Lung (tissue), 12 donors: ENCODE results near the gene SOX11. TPM values are rescaled to one million over a fixed set of nuclear protein-coding genes. Genes with fewer than 3 reads are reported as not detected.
A peak's percentile ranks its signal among the peaks of the same experiment; 100 is the strongest.

Source experiments
- ATAC-seq: fragments of 200-7000 bp; cut with Tn5 transposase; one replicate; pipeline ENCODE4 v1.9.1; 2020; ENCODE audit warnings: moderate number of reproducible peaks; ENCODE audit not compliant: insufficient read depth, low FRiP score
- DNase-seq, 3 donors: peaks; one replicate each; pipeline ENCODE4 v3.0.0-alpha.2; 2013 to 2017
- H3K27ac ChIP-seq, 2 donors: one replicate each; pipeline ENCODE4 v1.5.1; 2013; ENCODE audit warnings: mild to moderate bottlenecking in 2 of 2, moderate library complexity in 2 of 2, control low read depth in 1 of 2, inconsistent platforms in 1 of 2, low read depth in 1 of 2, low read length in 1 of 2
- H3K27me3 ChIP-seq, 3 donors: one replicate each; pipeline ENCODE4 v1.5.1; 2013; ENCODE audit warnings: low read length in 2 of 3; ENCODE audit not compliant: control insufficient read depth in 3 of 3, insufficient read depth in 3 of 3
- H3K36me3 ChIP-seq, 4 donors: one replicate each; pipeline ENCODE4 v1.5.1; 2013; ENCODE audit warnings: low read length in 4 of 4, mild to moderate bottlenecking in 1 of 4, moderate library complexity in 1 of 4; ENCODE audit not compliant: control insufficient read depth in 4 of 4, insufficient read depth in 4 of 4
- H3K4me1 ChIP-seq, 5 donors: one replicate each; pipeline ENCODE4 v1.5.1; 2013; ENCODE audit warnings: low read length in 5 of 5, mild to moderate bottlenecking in 2 of 5, moderate library complexity in 1 of 5; ENCODE audit not compliant: control insufficient read depth in 5 of 5, insufficient read depth in 5 of 5
- H3K4me3 ChIP-seq: one replicate; pipeline ENCODE4 v1.5.1; 2013; ENCODE audit warnings: mild to moderate bottlenecking, control low read depth, moderate library complexity
- H3K9ac ChIP-seq, 2 donors: one replicate each; pipeline ENCODE4 v1.5.1; 2013; ENCODE audit warnings: low read length in 2 of 2, control low read depth in 1 of 2; ENCODE audit not compliant: insufficient read depth in 1 of 2
- H3K9me3 ChIP-seq, 4 donors: one replicate each; pipeline ENCODE4 v1.5.1; 2013; ENCODE audit warnings: low read length in 3 of 4, mild to moderate bottlenecking in 1 of 4, moderate library complexity in 1 of 4; ENCODE audit not compliant: control insufficient read depth in 4 of 4, insufficient read depth in 3 of 4
- WGBS, 2 donors: extraction: QIAGEN DNeasy Blood & Tissue Kit; methylation state at CpG; one replicate each; pipeline ENCODE4 v1.1.7; 2013; 5-methylcytosine and 5-hydroxymethylcytosine counted together
- polyA plus RNA-seq, 2 donors: library from polyadenylated mRNA; stranded (reverse); fragments of 200-250 nt; gene quantifications; one replicate each; pipeline ENCODE4 v1.2.1, GENCODE V29; 2013
- total RNA-seq, 2 donors: library from RNA; depleted of rRNA in 1 of 2; stranded (reverse); fragments of >200 nt in 1 of 2; gene quantifications; one replicate each; pipeline ENCODE4 v1.2.1, GENCODE V29; 2014 to 2021
- TF ChIP-seq, protein P1 (sequence below): IDR thresholded peaks from 2 replicates; pipeline ENCODE4 v1.5.1; 2012; ENCODE audit warnings: mild to moderate bottlenecking; ENCODE audit errors: control extremely low read depth, extremely low read depth
- donor health status: control.
- donor health status: control.
- donor health status: Bipolar disorder and iron deficiency.
- donor health status: healthy.
- donor health status: DM: yes; HTN: yes; CAD: no.

Gene SOX11
- total and polyA plus RNA-seq, 4 donors = 0.05 to 13.3 (median 0.06) TPM; not detected in 1

DNA sequence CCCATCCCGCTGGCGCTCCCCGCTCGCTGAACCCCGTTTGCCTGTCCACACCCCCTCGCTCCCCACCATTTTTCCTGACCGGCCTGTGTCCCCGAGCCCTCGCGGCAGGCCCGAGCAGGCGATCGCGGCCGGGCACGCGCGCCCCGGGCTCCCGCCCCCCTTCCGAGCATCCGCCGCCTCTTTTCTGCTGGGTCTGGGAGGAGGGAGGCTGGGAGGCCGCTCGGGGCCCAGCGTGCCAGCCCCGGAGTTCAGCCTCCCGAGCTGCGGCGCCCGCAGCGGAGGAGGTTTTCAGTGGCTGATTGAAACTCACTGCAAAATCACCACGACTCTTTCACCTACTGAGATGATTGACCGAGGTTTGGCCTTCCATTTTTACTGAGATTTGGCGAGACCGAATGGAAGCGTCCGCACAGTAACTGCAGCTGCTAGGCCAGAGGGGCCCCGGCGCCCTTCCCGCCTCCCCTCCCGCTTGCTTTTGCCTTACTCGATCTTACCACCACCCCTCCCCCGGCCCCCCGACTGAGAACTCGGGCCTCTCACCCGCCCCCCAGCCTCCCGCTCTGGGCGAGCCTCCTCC is 4.8 kb downstream of the SOX11 start:
- Histone ChIP-seq H3K9me3 (peaks cover 0 to 2% (median 0%) of the 10 kb centered on the region in 4 donors), H3K27ac (peak overlapping the region in 1 of 2 donors; percentile 77), H3K36me3 (peaks cover 0 to 2% (median 0%) of the 10 kb centered on the region in 4 donors), H3K27me3 (peaks cover 0 to 17% (median 0%) of the 10 kb centered on the region in 3 donors), H3K4me3 (no peak overlapping the region), H3K9ac (peak overlapping the region in 1 of 2 donors; percentile 51), H3K4me1 (peaks cover 0 to 31% (median 24%) of the 10 kb centered on the region in 5 donors)
- ATAC-seq (peak; percentile 32), DNase-seq (peak; percentile 78 to 87 (median 79))
- 5 to 7% methylated on average over 44 to 49 of the region's 49 CpGs for WGBS, 2 donors
- TF ChIP-seq, protein P1, sequence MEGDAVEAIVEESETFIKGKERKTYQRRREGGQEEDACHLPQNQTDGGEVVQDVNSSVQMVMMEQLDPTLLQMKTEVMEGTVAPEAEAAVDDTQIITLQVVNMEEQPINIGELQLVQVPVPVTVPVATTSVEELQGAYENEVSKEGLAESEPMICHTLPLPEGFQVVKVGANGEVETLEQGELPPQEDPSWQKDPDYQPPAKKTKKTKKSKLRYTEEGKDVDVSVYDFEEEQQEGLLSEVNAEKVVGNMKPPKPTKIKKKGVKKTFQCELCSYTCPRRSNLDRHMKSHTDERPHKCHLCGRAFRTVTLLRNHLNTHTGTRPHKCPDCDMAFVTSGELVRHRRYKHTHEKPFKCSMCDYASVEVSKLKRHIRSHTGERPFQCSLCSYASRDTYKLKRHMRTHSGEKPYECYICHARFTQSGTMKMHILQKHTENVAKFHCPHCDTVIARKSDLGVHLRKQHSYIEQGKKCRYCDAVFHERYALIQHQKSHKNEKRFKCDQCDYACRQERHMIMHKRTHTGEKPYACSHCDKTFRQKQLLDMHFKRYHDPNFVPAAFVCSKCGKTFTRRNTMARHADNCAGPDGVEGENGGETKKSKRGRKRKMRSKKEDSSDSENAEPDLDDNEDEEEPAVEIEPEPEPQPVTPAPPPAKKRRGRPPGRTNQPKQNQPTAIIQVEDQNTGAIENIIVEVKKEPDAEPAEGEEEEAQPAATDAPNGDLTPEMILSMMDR = no peak

DNA sequence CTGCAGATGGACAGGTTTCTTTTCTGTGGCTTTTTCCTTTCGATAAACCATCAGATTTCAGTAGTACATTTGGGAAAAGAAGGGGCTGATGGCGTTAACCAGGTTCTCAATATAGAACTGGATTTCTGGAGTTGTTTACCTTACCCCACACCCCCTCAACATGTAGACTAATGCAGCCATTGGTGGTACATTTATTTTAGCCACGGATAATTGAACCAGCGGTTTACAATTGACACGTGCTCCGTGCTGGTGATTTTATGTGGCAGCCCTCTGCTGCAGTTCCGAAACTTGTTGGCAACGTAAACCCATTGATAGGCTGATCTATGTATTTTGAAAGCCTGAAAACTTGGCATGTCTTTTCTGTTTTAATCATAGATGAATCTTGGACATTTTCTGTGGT is 5.4 kb downstream of the SOX11 start:
- Histone ChIP-seq H3K36me3 (peaks cover 0 to 3% (median 0%) of the 10 kb centered on the region in 4 donors), H3K4me1 (peaks cover 0 to 31% (median 23%) of the 10 kb centered on the region in 5 donors), H3K27ac (no peak overlapping the region), H3K9me3 (peaks cover 0 to 2% (median 0%) of the 10 kb centered on the region in 4 donors), H3K4me3 (no peak overlapping the region), H3K27me3 (peaks cover 0 to 15% (median 0%) of the 10 kb centered on the region in 3 donors), H3K9ac (peak overlapping the region in 1 of 2 donors; percentile 75)
- DNase-seq (peak in 1 of 3 donors; percentile 49), ATAC-seq (no peak)
- 41 to 53% methylated on average over 8 of the region's 8 CpGs for WGBS, 2 donors
- TF ChIP-seq, protein P1 = no peak

DNA sequence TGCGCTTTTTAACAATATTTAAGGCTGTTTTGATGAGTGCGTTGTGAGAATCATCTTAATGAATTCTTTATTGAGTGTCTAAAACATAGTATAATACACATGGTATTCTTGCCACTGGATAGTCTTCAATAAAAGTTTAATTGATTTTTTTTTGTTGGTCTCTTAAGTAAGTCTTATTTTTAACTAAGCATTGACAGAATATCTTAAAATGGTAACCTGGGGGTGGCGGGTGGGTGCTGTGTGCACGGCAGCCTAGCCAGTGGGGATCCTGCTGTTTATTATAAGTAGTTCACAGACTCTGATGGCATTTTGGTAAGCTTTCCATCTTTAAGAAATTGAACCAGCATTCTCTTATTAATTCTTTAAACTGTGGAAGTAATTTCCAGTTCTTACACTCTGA is 6.0 kb downstream of the SOX11 start:
- 77 to 91% methylated on average over 4 of the region's 4 CpGs for WGBS, 2 donors
- H3K4me1 ChIP-seq = peaks cover 0 to 36% (median 18%) of the 10 kb centered on the region in 5 donors
- peak in 1 of 3 donors; percentile 37 for DNase-seq
- H3K9me3 ChIP-seq = peaks cover 0 to 2% (median 0%) of the 10 kb centered on the region in 4 donors
- H3K36me3 ChIP-seq = peaks cover 0 to 8% (median 0%) of the 10 kb centered on the region in 4 donors
- TF ChIP-seq, protein P1 = no peak
- no peak overlapping the region for H3K27ac ChIP-seq
- no peak overlapping the region for H3K9ac ChIP-seq
- H3K27me3 ChIP-seq = peaks cover 0 to 15% (median 0%) of the 10 kb centered on the region in 3 donors
- no peak for ATAC-seq
- no peak overlapping the region for H3K4me3 ChIP-seq
